H1 (cell line): ENCODE measurements around the gene FGF14. TPM values are rescaled to one million over a fixed set of nuclear protein-coding genes. Genes with fewer than 3 reads are reported as not detected.

Experiments
- CHD1 ChIP-seq: IDR thresholded peaks from 2 replicates; pipeline ENCODE4 v1.6.1; 2012; ENCODE audit warnings: low read depth, low read length, improper control_type of control experiment
- polyA plus RNA-seq, 7 experiments: library from polyadenylated mRNA; depleted of rRNA in 3 of 7; stranded (reverse) in 5 of 7; unstranded in 2 of 7; fragments of >200 nt in 5 of 7; fragments of 200-250 nt in 2 of 7; gene quantifications; 1 replicate in 5 of 7; 2 replicates in 1 of 7; 4 replicates in 1 of 7; pipeline versions ENCODE4 v1.2.1 to v1.2.3, GENCODE V29; 2011 to 2013; ENCODE audit warnings: missing spikeins in 2 of 7, mixed read lengths in 2 of 7
- total RNA-seq: library from RNA; stranded (reverse); fragmentation: NEBNext Ultra II Directional; extraction: Animal tissue kit (Norgen Biotek cat#: 25700); gene quantifications from 2 replicates; pipeline ENCODE4 v1.2.1, GENCODE V29; 2021

Gene FGF14
- total and polyA plus RNA-seq, 2 of the 8 experiments (the other 6 are each of a cell fraction or from before 2014, with no cell fraction given): 0.05 to 0.58 TPM

DNA sequence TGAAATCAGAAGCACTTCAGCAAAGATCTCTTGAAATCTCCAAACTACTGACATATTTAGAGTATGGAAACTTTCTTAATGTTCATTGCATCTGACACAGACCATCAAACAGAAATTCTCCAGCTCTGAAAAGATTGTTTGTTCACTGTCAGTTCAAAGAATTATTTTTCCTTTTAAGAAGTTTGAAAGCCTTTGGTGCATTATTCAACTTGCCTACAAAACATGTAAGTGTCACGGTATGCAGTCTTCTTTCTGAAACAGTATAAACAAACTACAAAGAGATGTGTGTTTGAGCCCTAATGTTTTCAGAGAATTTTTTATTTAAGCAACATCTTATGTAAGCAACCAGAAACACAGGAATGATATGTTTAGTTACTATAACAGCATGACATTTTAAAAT is 125.4 kb downstream of the FGF14 start (continued):
- TF ChIP-seq CHD1: no peak
